ENCODE results near the gene PUSL1. TPM values are rescaled to one million over a fixed set of nuclear protein-coding genes. Genes with fewer than 3 reads are reported as not detected.
A peak's percentile ranks its signal among the peaks of the same experiment; 100 is the strongest.

Gene PUSL1
- polyA plus RNA-seq, 1 donor (not counting 4 experiments of a cell fraction or from before 2014, with no cell fraction given): 11.4 TPM

GRCh38 chr1:1322418-1322817, 14.0 kb downstream of the PUSL1 start:
- dilution Hi-C loops (cut with MboI; ENCODE audit: extremely low pct_ligation_motif_present, low sequenced_read_pairs): no loop called here
- H3K4me2 ChIP-seq (ENCODE audit: control insufficient read depth, extremely low read depth, insufficient read depth, low read depth, low read length): no peak overlapping the region
- peaks cover 13% of the 10 kb centered on the region for H4K20me1 ChIP-seq (ENCODE audit: control insufficient read depth, extremely low read depth, insufficient read depth, low read length)
- FAIRE-seq (no peak), DNase-seq (ENCODE audit: low read depth, low spot score) (no peak)
- H3K9me1 ChIP-seq (ENCODE audit: control insufficient read depth, extremely low read depth, insufficient read depth, low read length): no peaks in the 10 kb centered on the region
- no peaks in the 10 kb centered on the region for H3K9me3 ChIP-seq (ENCODE audit: control insufficient read depth, low read depth, low read length)
- H3K79me2 ChIP-seq (ENCODE audit: control insufficient read depth, insufficient read depth, low read length): peaks cover 80% of the 10 kb centered on the region
- H3K4me1 ChIP-seq (ENCODE audit: control insufficient read depth, extremely low read depth, insufficient read depth, low read length): peaks cover 33% of the 10 kb centered on the region
- no peak overlapping the region for H2AFZ ChIP-seq (ENCODE audit: control insufficient read depth, low read length)
- peaks cover 20 to 25% of the 10 kb centered on the region in 2 experiments for H3K36me3 ChIP-seq (ENCODE audit: control insufficient read depth in 2 of 2, extremely low read depth in 1 of 2, insufficient read depth in 2 of 2, low read length in 2 of 2)
- H3K4me3 ChIP-seq (ENCODE audit: control insufficient read depth in 2 of 3, extremely low read depth in 1 of 3, insufficient read depth in 2 of 3, low read depth in 1 of 3, low read length in 3 of 3): no peak overlapping the region
- no peak for TF ChIP-seq EZH2 (IDR thresholded peaks at IDR 0.05; ENCODE audit: low read length)
- no peak for TF ChIP-seq CTCF (optimal IDR thresholded peaks at IDR 0.05 in 1 of 3, IDR thresholded peaks at IDR 0.05 in 1 of 3, conservative IDR thresholded peaks at IDR 0.05 in 1 of 3; ENCODE audit: extremely low read depth in 1 of 3, insufficient read depth in 2 of 3, low read length in 3 of 3)
- H3K27ac ChIP-seq (ENCODE audit: control insufficient read depth, insufficient read depth, low read length): no peak overlapping the region
- no peak overlapping the region for H3K9ac ChIP-seq (ENCODE audit: control insufficient read depth, extremely low read depth, insufficient read depth, low read length)
- no peaks in the 10 kb centered on the region for H3K27me3 ChIP-seq (ENCODE audit: control insufficient read depth, extremely low read depth, insufficient read depth, low read length)

- Histone ChIP-seq H3K4me2 (ENCODE audit: control insufficient read depth, extremely low read depth, insufficient read depth, low read depth, low read length) (peak overlapping the region; percentile 35), H3K27me3 (ENCODE audit: control insufficient read depth, extremely low read depth, insufficient read depth, low read length) (no peaks in the 10 kb centered on the region), H3K9me1 (ENCODE audit: control insufficient read depth, extremely low read depth, insufficient read depth, low read length) (no peaks in the 10 kb centered on the region), H3K36me3 (ENCODE audit: control insufficient read depth in 2 of 2, extremely low read depth in 1 of 2, insufficient read depth in 2 of 2, low read length in 2 of 2) (peaks cover 22% of the 10 kb centered on the region in 2 experiments), H3K9me3 (ENCODE audit: control insufficient read depth, low read depth, low read length) (no peaks in the 10 kb centered on the region), H4K20me1 (ENCODE audit: control insufficient read depth, extremely low read depth, insufficient read depth, low read length) (peaks cover 13% of the 10 kb centered on the region), H3K79me2 (ENCODE audit: control insufficient read depth, insufficient read depth, low read length) (peaks cover 79% of the 10 kb centered on the region), H3K9ac (ENCODE audit: control insufficient read depth, extremely low read depth, insufficient read depth, low read length) (no peak overlapping the region), H3K4me3 (ENCODE audit: control insufficient read depth in 2 of 3, extremely low read depth in 1 of 3, insufficient read depth in 2 of 3, low read depth in 1 of 3, low read length in 3 of 3) (no peak overlapping the region), H3K4me1 (ENCODE audit: control insufficient read depth, extremely low read depth, insufficient read depth, low read length) (peaks cover 28% of the 10 kb centered on the region), H3K27ac (ENCODE audit: control insufficient read depth, insufficient read depth, low read length) (no peak overlapping the region), H2AFZ (ENCODE audit: control insufficient read depth, low read length) (no peak overlapping the region)
- TF ChIP-seq EZH2 (IDR thresholded peaks at IDR 0.05; ENCODE audit: low read length): no peak
- TF ChIP-seq CTCF (optimal IDR thresholded peaks at IDR 0.05 in 1 of 3, IDR thresholded peaks at IDR 0.05 in 1 of 3, conservative IDR thresholded peaks at IDR 0.05 in 1 of 3; ENCODE audit: extremely low read depth in 1 of 3, insufficient read depth in 2 of 3, low read length in 3 of 3): no peak
- dilution Hi-C loops (cut with MboI; ENCODE audit: extremely low pct_ligation_motif_present, low sequenced_read_pairs): no loop called here
- DNase-seq (ENCODE audit: low read depth, low spot score) (no peak), FAIRE-seq (no peak)
Measured at GRCh38 chr1:1322952-1323351, 14.6 kb downstream of the PUSL1 start.

Measured in keratinocyte (primary cell).